GM19025 (cell line): ENCODE data around the gene TIPRL.
"Not testable (repeated sequence)": the region's sequence is repeated elsewhere in the genome, so short reads cannot be mapped to it uniquely, and the experiment has no call there.

Experiments
- ATAC-seq: cut with Tn5 transposase; IDR thresholded peaks from one replicate; pipeline ENCODE4 v1.9.1; 2021; ENCODE audit warnings: mild to moderate bottlenecking, low read depth, moderate library complexity; ENCODE audit not compliant: unreplicated experiment

The TIPRL gene

GRCh38 chr1:168157638-168158037 lies 21.1 kb upstream of the TIPRL start:
- ATAC-seq, result no peak

- ATAC-seq, result no peak
These were observed 19.5 kb upstream of the TIPRL start for GRCh38 chr1:168159251-168159650.

GRCh38 chr1:168159979-168160378 lies 18.8 kb upstream of the TIPRL start:
- ATAC-seq, result no peak

GRCh38 chr1:168161459-168161858 lies 17.3 kb upstream of the TIPRL start:
- ATAC-seq, result no peak

DNA sequence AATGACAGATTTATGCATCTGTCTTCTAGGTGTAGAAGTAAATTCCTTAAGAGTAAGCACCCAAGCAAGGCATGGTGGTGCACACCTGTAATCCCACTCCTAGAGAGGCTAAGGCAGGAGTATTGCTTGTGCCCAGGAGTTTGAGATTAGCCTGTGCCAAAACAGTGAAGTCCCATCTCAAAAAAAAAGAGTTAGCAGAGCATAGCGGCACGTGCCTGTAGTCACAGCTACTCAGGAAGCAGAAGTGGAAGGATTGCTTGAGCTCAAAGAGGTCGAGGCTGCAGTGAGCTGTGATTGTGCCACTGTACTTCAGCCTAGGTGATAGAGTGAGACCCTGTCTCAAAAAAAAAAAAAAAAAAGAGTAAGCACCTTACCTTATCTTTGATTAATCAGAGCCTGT lies 15.1 kb upstream of the TIPRL start:
- no peak for ATAC-seq

GRCh38 chr1:168164771-168165170 lies 14.0 kb upstream of the TIPRL start:
- no peak for ATAC-seq

GRCh38 chr1:168167806-168168205 lies 11.0 kb upstream of the TIPRL start:
- ATAC-seq, result no peak

DNA sequence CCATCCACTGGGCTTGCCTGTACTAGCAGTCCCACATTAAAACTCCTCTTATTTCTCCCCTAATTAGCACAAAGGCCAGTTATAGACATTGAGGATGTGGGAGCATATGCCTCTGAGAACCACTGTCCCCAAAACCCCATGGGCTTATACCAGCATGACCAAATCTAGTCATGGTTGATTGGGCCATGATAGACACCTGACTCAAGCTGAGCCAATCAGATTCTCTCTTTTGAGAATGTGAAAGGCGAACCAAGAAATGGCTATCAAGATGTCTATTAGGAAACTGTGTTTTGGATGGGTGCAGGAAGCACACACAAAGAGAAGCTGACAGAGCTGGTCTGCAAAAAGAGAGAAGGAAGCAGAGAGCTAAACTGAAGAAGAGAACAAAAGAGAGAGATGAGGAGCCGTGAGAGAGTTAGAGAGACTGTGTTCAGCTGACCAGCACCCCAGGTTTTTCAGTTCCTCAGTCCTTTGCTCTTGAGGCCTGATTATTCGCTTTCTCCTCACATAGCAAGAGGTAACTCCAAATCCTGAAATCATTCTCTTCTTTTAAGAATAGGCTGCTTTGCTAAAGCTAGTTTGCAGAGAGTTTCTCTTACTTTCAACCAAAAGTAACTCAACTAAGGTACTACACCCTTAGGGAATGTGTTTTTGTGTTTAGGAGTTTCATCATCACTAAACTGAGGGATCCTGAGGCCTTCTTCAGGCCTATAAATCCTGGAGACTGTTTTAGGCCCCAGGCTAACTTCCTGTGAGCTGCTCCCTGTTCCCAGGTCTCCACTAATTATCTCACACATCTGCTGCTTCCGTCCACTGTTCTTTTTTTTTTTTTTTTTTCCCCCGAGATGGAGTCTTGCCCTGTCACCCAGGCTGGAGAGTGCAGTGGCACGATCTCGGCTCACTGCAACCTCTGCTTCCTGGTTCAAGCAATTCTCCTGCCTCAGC lies 7.9 kb upstream of the TIPRL start:
- ATAC-seq, result no peak

GRCh38 chr1:168172250-168172915 lies 6.4 kb upstream of the TIPRL start:
- ATAC-seq, result no peak

- no peak for ATAC-seq
These were observed 530 bp upstream of the TIPRL start for GRCh38 chr1:168178227-168178637.

- ATAC-seq, result no peak
These were observed 831 bp downstream of the TIPRL start for GRCh38 chr1:168179438-168180147.

GRCh38 chr1:168180148-168180524 lies 1.4 kb downstream of the TIPRL start:
- ATAC-seq, result no peak

DNA sequence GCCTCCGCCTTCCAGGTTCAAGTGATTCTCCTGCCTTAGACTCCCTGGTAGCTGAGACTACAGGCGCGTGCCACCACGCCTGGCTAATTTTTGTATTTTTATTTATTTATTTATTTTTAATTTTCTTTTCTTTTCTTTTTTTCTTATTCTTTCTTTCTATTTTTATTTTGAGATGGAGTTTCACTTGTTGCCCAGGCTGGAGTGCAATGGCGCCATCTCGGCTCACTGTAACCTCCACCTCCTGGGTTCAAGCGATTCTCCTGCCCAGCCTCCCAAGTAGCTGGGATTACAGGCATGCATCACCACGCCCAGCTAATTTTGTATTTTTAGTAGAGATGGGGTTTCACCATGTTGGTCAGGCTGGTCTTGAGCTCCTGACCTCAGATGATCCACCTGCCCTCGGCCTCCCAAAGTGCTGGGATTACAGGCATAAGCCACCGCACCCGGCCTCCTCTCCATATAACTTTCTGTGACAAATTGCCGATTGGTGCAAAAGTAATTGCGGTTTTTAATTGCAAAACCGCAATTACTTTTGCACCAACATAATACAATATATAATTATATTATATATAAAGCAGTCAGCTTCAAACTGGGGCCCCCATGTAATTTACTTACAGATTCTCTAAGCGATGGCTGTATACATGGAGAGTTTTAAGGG lies 2.4 kb downstream of the TIPRL start:
- ATAC-seq, result not testable (repeated sequence)

- no peak for ATAC-seq
These were observed 8.4 kb downstream of the TIPRL start for GRCh38 chr1:168187177-168187576.

DNA sequence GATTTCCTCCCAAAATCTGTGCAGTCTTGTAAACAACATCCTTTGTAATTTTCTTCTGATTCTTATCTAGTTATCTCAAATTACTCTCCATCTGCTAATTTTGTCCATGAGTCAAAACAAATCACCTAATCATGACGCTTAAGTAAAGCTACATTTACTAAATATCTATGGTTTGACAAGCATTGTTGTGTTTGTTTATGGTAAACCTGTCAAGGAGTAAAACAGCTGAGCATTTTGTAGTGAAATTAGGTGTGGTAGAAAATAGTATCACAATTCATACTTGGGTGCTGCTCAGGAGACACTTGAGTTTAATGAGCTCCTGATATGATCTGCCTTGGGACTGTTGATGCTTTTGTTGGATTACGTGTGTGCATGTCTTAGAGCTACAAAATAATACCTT lies 11.6 kb downstream of the TIPRL start:
- ATAC-seq, result no peak

DNA sequence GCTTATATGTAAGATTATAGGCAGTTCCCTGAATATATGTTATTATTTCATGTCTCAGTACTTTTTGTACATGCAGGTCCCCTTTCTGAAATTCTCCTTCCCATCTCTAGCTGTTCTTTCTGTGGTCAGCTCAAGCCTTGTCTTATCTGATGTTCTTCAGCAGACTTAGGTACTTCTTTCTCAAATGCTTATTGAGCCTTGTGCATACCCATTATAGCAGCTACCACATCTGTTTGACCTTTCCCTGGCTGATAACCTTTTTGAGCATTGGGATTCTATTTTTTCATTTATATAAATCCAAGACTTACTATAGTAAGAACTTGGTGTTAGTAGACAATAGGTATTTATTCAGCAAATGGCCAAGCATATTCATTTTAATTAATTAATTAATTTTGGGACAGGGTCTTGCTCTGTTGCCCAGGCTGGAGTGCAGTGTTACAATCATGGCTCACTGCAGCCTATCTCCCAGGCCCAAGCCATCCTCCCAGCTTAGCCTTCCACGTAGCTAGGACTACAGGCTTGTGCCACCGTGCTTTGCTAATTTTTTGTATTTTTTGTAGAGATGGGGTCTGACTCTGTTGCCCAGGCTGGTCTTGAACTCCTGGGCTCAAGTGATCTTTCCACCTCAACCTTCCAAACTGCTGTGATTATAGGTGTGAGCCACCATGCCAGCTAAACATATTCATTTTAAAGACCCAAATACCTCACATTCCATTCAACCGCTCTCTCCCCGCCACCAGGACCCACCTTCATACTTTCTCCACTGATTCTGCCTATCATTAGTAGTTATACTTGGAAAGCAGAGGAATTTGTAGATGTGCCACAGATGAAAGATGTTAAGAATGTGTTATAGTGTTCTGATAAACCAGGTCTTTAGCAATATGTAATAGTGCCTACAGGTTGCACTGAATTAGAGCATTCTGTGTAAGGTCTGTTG lies 16.7 kb downstream of the TIPRL start:
- no peak for ATAC-seq

GRCh38 chr1:168199056-168199455 lies 20.3 kb downstream of the TIPRL start:
- no peak for ATAC-seq

DNA sequence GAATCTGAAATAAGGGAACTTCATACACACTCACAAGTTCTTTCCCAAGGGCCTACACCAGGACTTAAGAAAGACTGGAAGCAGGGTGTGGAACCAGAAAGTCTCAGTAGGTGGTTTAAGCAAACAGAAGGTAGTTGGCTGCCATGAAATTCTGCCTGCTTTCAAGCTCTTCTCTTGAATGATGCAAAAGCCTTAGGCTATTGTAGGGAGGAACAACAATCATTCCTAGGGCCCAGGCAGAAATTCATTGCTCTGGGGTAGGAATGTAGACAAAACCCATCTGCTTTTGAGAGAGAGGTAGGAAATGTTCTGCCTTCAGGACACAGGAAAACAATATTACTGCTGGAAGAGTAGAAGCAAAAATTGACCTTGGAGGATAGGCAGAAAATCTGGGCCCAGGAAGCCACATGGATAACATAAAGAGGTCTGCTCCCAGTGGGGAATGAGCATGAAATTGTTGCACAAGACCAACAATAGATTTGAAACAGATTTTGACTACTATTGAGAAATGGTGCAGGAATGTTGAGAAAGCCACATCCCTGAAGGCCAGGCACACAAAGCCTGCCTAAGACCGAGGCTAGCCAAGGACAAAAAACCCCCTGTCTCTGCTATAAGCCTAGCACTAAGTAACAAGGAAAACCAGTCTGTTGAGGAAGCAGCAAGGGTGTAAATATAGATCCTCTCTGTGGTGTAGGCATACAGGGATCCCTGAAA lies 24.3 kb downstream of the TIPRL start:
- no peak for ATAC-seq

DNA sequence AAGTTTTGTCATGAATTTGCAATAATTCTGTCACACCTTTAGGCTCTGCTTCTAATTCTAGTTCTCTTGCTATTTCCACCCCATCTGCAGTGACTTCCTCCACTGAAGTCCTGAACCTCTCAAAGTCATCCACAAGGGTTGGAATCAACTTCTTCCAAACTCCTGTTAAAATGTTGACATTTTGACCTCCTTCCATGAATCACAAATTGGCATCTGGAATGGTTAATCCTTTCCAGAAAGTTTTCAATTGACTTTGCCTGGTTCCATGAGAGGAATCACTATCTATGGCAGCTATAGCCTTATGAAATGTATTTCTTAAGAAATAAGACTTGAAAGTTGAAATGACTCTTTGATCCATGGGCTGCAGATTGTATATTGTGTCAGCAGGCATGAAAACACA lies 27.3 kb downstream of the TIPRL start:
- no peak for ATAC-seq
